MCF 10A (cell line): ENCODE results near the gene KLF13. TPM values are rescaled to one million over a fixed set of nuclear protein-coding genes. Genes with fewer than 3 reads are reported as not detected.

Experiments used
- BruUV-seq: library from RNA; stranded (reverse); fragments of 400-500 nt; replicated peaks from 2 replicates; lab custom pipeline; 2021; lab: Mats Ljungman, UMichigan
- CTCF ChIA-PET: fragments of 300-600 bp; sonication (Branson Sonifier 250); formaldehyde crosslinking; extraction: SDS; loops from one replicate; lab custom pipeline; 2021; ENCODE audit warnings: antibody characterized with exemption, inconsistent platforms; lab: Yijun Ruan, JAX
- POLR2A ChIA-PET: fragments of 300-600, 350-650 bp; sonication (Branson Sonifier 250); formaldehyde crosslinking; extraction: SDS; loops from one replicate; lab custom pipeline; 2020; ENCODE audit warnings: antibody characterized with exemption, inconsistent platforms; lab: Yijun Ruan, JAX
- DNase-seq: peaks from one replicate; pipeline ENCODE4 v3.0.0-alpha.2; 2018; ENCODE audit not compliant: unreplicated experiment
- H3K27ac Mint-ChIP-seq: one replicate; pipeline ENCODE4 v1.8.0; 2022; ENCODE audit warnings: mild to moderate bottlenecking, low read depth, mixed read lengths; ENCODE audit not compliant: unreplicated experiment
- H3K27me3 Mint-ChIP-seq: one replicate; pipeline ENCODE4 v1.8.0; 2022; ENCODE audit warnings: mixed read lengths; ENCODE audit not compliant: insufficient read depth, unreplicated experiment
- H3K36me3 Mint-ChIP-seq: one replicate; pipeline ENCODE4 v1.8.0; 2022; ENCODE audit warnings: mild to moderate bottlenecking, moderate library complexity, mixed read lengths; ENCODE audit not compliant: insufficient read depth, unreplicated experiment
- H3K4me1 Mint-ChIP-seq: one replicate; pipeline ENCODE4 v1.8.0; 2022; ENCODE audit warnings: mixed read lengths; ENCODE audit not compliant: insufficient read depth, unreplicated experiment
- H3K4me3 Mint-ChIP-seq: one replicate; pipeline ENCODE4 v1.8.0; 2022; ENCODE audit warnings: mild to moderate bottlenecking, moderate library complexity, mixed read lengths; ENCODE audit not compliant: unreplicated experiment
- H3K9me3 Mint-ChIP-seq: one replicate; pipeline ENCODE4 v1.8.0; 2022; ENCODE audit warnings: mixed read lengths; ENCODE audit not compliant: unreplicated experiment
- CTCF ChIP-seq: fragments of 200-600 bp; IDR thresholded peaks from one replicate; pipeline ENCODE4 v1.8.0; 2022; ENCODE audit warnings: antibody characterized with exemption, mild to moderate bottlenecking; ENCODE audit not compliant: unreplicated experiment
- intact Hi-C: fragments of 100-400 bp; cut with micrococcal nuclease; formaldehyde crosslinking; loops from 2 replicates; pipeline ENCODE4 v1.14.1; 2022
- total RNA-seq: library from RNA; stranded (reverse); gene quantifications from 2 replicates; pipeline ENCODE4 v1.2.3, GENCODE V29; 2022

The KLF13 gene
- total RNA-seq, 1 experiment from 2014 or later: 83.1 TPM

GRCh38 chr15:31338318-31338878 lies 11.8 kb downstream of the KLF13 start:
- POLR2A ChIA-PET: interaction anchor here (0.6 kb wide), 1 partner anchor 120 kb away, joined by 3 read pairs; no protein-coding TSS in a partner anchor
- Mint-ChIP-seq H3K4me1 (peaks cover 34% of the 10 kb centered on the region), H3K27ac (peak overlapping the region; percentile 73), H3K4me3 (no peak overlapping the region), H3K9me3 (no peaks in the 10 kb centered on the region), H3K27me3 (no peaks in the 10 kb centered on the region), H3K36me3 (peaks cover 23% of the 10 kb centered on the region)
- no peak for DNase-seq
- CTCF ChIA-PET: interaction anchor here (0.6 to 1.0 kb wide), 2 partner anchors 21 to 149 kb away, joined by 3 read pairs; no protein-coding TSS in a partner anchor
- intact Hi-C loops: no loop called here
- BruUV-seq: no TSS peak
- TF ChIP-seq CTCF: no peak

- peak overlapping the region; percentile 73 for H3K27ac Mint-ChIP-seq
- no TSS peak for BruUV-seq
- ChIA-PET POLR2A (no interaction called here), CTCF (interaction anchor here (0.6 to 1.0 kb wide), 2 partner anchors 20 to 148 kb away, joined by 3 read pairs; no protein-coding TSS in a partner anchor)
- intact Hi-C loops: no loop called here
- TF ChIP-seq CTCF: no peak
- H3K36me3 Mint-ChIP-seq: peaks cover 23% of the 10 kb centered on the region
- DNase-seq: peak; percentile 80
- no peaks in the 10 kb centered on the region for H3K27me3 Mint-ChIP-seq
- peaks cover 37% of the 10 kb centered on the region for H3K4me1 Mint-ChIP-seq
- no peaks in the 10 kb centered on the region for H3K9me3 Mint-ChIP-seq
- no peak overlapping the region for H3K4me3 Mint-ChIP-seq
These were observed 12.4 kb downstream of the KLF13 start for GRCh38 chr15:31338879-31339557.

GRCh38 chr15:31339558-31339895 lies 12.9 kb downstream of the KLF13 start:
- no peak for TF ChIP-seq CTCF
- Mint-ChIP-seq H3K27ac (peak overlapping the region; percentile 73), H3K9me3 (no peaks in the 10 kb centered on the region), H3K4me1 (peaks cover 42% of the 10 kb centered on the region), H3K4me3 (no peak overlapping the region), H3K36me3 (peaks cover 23% of the 10 kb centered on the region), H3K27me3 (no peaks in the 10 kb centered on the region)
- ChIA-PET POLR2A (no interaction called here), CTCF (no interaction called here)
- no peak for DNase-seq
- no TSS peak for BruUV-seq
- intact Hi-C loops: no loop called here

DNA sequence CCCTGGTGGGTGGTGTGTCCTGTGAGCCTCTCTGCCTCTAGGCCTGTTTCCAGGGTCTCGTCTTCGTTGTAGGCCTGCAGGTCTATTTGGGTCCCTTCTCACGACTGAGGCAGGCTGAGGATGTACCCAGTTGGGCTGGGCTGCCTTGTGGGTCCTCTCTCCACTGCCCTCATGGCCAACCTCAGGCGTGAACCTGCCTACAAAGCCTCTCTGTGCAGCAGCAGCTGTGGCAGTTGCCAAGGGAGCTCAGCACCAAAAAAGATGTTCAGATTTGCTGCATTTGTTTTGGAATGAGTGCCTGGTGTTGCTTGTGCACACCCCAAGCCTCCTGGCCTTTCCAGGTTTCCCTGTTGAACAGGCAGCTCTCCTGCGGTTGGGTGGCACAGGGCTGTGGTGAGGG lies 13.4 kb downstream of the KLF13 start:
- intact Hi-C loops: no loop called here
- Mint-ChIP-seq H3K4me3 (no peak overlapping the region), H3K36me3 (peaks cover 21% of the 10 kb centered on the region), H3K27ac (no peak overlapping the region), H3K9me3 (no peaks in the 10 kb centered on the region), H3K27me3 (no peaks in the 10 kb centered on the region), H3K4me1 (peaks cover 41% of the 10 kb centered on the region)
- DNase-seq: no peak
- BruUV-seq: no TSS peak
- TF ChIP-seq CTCF: no peak
- ChIA-PET CTCF (interaction anchor here (0.9 kb wide), 1 partner anchor 26 kb away, joined by 4 read pairs; no protein-coding TSS in a partner anchor), POLR2A (no interaction called here)
